ENCODE results near the gene SV2B.
A peak's percentile ranks its signal among the peaks of the same experiment; 100 is the strongest.

The SV2B gene

GRCh38 chr15:91238644-91239425 lies 138.8 kb downstream of the SV2B start:
- no peak for DNase-seq

- no peak for DNase-seq
Observed at GRCh38 chr15:91243826-91244225, 143.8 kb downstream of the SV2B start.

GRCh38 chr15:91244919-91245318 lies 144.9 kb downstream of the SV2B start:
- DNase-seq, result no peak

GRCh38 chr15:91246998-91247397 lies 146.9 kb downstream of the SV2B start:
- DNase-seq, result no peak

- DNase-seq, result no peak
Observed at GRCh38 chr15:91249591-91249990, 149.5 kb downstream of the SV2B start.

GRCh38 chr15:91252322-91252721 lies 152.3 kb downstream of the SV2B start:
- DNase-seq, result no peak

GRCh38 chr15:91252756-91253155 lies 152.7 kb downstream of the SV2B start:
- DNase-seq, result no peak

- no peak for DNase-seq
Observed at GRCh38 chr15:91253605-91254004, 153.5 kb downstream of the SV2B start.

- no peak for DNase-seq
Observed at GRCh38 chr15:91254766-91255165, 154.7 kb downstream of the SV2B start.

GRCh38 chr15:91255670-91256192 lies 155.7 kb downstream of the SV2B start:
- DNase-seq, result no peak

- no peak for DNase-seq
Observed at GRCh38 chr15:91257746-91258414, 157.8 kb downstream of the SV2B start.

GRCh38 chr15:91258415-91258759 lies 158.3 kb downstream of the SV2B start:
- no peak for DNase-seq

- DNase-seq, result no peak
Observed at GRCh38 chr15:91259077-91259476, 159.0 kb downstream of the SV2B start.

- DNase-seq, result no peak
Observed at GRCh38 chr15:91261345-91261744, 161.3 kb downstream of the SV2B start.

GRCh38 chr15:91263632-91264531 lies 163.8 kb downstream of the SV2B start:
- peak; percentile 15 for DNase-seq

- DNase-seq, result no peak
Observed at GRCh38 chr15:91264651-91265351, 164.7 kb downstream of the SV2B start.

- DNase-seq, result no peak
Observed at GRCh38 chr15:91265416-91265940, 165.4 kb downstream of the SV2B start.

GRCh38 chr15:91268510-91268909 lies 168.5 kb downstream of the SV2B start:
- DNase-seq, result no peak

GRCh38 chr15:91270747-91271146 lies 170.7 kb downstream of the SV2B start:
- no peak for DNase-seq

- peak; percentile 37 for DNase-seq
Observed at GRCh38 chr15:91271565-91272153, 171.6 kb downstream of the SV2B start.

- no peak for DNase-seq
Observed at GRCh38 chr15:91275844-91276243, 175.8 kb downstream of the SV2B start.

GRCh38 chr15:91278951-91279350 lies 178.9 kb downstream of the SV2B start:
- DNase-seq, result no peak
